DMS53 treated with DMSO at 0.1 percent for 48 hours (cell line): ENCODE results near the gene TNFAIP8L2.

ENCODE experiments used
- DNase-seq: peaks from one replicate; lab custom pipeline; 2025; ENCODE audit not compliant: unreplicated experiment; lab: John Stamatoyannopoulos, UW

TNFAIP8L2 gene

DNA sequence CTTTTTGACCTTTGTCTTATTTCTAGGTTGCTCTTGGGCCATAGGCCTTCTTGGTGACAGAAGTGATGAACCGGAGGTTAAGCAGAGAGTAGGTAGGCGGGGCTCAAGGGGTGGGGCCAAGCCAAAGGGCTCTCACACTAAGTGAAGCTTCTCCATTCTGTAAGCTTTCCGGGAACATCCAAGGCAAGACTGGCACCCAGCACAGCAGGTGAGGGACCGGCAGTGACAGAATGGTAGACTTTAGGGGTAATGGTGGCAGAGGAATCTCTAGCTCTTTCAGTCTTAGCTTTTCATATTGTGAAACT, at the start of gene TNFAIP8L2:
Gene TNFAIP8L2 (plus strand): TSS at position 135 of the 305 bp plus-strand sequence. CDS start 2,049 bp downstream, outside the sequence.
- no peak for DNase-seq

DNA sequence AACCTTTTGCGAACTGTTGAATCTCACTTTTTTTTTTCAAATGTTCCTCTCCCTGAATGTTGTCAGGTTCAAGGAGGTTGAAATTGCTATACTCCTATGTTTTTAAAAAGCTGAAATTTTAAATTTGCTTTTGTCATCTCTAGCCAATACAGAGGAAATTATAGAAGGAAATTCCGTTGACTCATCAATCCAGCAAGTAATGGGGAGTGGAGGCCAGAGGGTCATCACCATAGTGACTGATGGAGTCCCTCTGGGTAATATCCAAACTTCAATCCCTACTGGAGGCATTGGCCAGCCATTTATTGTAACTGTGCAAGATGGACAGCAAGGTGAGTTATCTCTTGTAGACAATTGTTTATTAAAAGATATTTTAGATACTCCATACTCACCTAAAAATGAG, 49.6 kb upstream of the TNFAIP8L2 start:
- no peak for DNase-seq

DNA sequence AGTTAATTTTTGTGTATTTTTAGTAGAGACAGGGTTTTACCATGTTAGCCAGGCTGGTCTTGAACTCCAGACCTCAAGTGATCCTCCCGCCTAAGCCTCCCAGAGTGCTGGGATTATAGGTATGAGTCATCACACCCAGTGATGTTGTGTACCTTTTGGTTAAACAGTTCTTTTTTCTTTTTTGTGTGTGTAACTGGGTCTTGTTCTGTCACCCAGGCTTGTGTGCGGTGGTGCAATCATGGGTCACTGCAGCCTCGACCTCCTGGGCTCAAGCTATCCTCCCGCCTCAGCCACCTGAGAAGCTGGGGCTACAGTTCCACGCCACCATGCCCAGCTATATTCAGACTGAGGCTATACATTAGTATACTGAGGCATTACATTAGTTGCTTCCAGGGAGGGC, 48.1 kb upstream of the TNFAIP8L2 start:
- DNase-seq, result no peak

DNA sequence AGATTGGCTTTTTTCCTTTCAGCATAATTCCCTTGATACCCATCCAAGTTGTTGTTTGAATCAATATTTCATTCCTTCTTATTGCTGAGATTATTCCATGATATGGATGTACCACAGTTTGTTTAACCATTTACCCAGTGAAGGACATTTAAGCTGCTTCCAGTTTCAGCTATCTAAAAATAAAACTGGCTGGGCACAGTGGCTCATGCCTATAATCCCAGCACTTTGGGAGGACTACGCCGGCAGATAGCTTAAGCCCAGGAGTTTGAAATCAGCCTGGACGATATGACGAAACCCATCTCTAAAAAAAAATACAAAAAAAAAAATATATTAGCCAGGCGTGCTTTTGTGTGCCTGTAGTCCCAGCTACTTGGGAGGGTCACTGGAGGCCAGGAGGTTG, 42.6 kb upstream of the TNFAIP8L2 start:
- no peak for DNase-seq

DNA sequence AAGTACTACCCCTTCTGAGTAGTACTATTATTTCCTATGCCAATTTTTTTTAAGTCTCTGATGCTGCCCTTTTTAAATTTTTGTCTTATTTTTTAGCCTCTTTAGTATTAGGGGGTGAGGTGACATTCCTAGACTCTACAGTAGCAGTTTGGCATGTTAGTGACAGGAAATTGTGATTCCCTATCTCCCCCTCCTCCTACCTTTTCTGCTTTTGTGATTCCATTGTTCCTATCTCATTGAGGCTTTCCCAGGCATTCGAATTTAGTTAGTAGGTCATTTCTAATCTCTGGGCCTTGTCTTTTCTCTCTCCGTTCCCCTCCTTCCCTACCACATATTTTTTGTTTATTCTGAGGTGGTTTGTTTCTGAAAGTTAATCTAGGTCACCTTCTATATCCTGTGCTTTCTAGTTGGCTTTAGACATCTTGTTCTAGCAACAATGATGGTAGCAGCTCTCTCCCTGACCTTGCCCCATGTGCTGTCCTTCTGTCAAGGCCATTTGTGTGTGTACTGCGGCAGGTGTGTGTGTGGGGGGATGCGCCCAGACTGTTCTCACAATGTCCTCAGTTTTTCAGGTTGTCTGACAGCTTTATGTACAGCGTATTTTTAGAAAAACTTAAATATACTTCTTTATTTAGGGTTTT, 31.6 kb upstream of the TNFAIP8L2 start:
- DNase-seq, result no peak

DNA sequence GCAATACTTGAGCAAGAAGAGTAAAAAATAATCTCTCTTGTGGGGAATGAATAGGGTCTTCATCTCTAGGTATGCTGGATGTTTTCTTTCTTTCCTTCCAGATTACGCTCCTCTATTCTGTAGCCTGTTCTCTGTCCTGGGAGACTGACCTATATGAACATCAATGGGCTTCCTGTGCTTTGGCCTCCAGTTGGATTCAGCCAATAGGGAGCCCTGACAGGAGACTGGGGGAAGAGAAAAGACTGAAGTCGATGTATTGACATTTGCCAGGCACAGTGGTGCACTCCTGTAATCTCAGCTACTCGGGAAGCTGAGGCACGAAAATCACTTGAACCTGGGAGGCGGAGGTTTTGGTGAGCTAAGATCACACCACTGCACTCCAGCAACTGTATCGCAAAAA, 27.6 kb upstream of the TNFAIP8L2 start:
- DNase-seq, result no peak

DNA sequence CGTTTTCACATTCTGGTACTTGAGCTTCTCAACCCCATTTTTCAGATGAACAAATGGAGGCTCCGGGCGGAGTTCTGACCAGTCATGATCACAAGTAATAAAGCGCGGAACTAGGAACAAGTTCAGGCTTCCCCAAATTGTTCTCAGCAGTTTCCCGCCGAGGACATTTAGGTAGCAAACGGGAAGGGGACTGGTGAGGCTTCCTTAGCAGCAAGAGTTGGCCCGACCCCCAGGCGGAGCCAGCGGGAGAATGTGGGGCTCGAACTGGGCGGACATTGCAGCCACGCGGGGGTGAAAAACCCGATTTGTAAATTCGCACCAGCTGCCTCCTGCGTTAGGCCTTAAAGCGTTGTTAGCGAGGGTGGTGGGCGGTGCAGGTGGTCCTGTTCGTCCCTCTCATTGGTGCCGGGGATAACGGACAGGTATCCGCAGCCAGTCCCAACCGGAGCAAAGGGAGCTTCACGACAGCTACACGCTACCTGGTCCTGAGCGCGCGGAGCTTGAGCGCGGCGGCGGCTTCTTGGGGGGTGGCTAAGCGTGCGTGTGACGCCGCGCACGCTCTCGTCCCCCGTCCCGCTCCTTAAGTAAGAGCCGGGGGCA, 25.4 kb upstream of the TNFAIP8L2 start:
- DNase-seq, result peak; percentile 81

DNA sequence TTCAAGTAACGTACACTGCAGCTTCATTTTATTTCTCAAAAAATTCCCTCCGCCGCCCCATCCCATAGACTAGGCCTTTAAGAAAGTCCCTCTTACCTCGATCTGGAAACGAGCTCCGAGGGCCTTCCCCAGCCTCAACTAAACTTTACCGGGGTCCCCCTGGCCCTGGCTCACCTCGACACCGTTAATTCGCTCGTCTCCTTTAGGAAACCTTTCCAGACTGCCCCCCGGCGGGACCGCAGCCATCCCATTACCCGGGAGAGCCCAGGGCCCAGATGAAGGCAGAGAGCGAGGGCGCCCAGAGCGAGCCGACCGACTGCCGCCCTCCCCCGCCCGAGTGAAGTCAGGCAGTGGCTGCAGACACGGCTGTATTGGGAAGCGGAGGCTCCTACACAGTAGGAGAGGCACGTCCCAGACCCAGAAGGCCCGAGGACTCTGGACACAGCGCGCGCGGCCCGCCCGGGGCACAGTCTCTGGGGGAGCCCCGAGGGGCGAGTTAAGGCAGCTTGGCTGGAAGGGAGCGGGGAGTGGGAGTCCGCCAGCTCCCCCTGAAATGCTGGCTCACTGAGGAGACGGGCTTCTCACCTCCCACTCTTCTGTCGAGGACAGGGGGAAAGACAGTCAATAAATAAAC, 24.6 kb upstream of the TNFAIP8L2 start:
- DNase-seq, result peak; percentile 33

DNA sequence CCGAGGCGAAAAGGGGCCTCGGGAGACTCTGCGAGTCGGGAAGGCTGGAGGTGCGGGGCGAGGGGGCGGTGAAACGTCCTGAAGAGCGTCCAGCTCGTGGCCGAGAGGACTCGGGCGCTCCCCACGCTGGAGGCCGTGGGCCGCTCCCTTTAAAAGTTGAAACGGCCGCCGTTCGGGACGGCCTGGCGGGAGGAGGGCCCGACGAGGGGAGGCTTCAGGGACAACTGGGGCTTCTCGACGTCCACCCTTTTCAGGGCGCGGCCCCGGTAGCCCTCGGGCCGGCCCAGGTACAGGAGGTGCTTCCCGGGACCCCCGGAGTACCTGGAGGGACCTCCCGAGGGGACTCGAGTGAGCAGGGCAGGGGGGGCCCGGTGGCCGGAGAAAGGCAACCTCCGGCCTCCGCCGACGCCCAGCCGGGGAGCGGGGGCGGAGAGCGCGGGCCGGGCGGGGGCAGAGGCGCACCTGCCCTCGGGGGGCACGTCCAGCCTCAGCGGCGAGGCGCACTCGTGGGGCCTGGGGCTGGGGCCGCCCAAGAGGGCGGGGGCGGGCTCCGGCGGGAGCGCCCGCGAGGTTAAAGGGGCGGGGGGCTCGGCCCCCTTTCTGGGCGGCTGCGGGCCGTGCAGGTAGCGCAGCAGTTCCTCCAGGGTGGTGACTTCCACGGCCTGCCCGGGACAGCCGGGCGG, 24.0 kb upstream of the TNFAIP8L2 start:
- no peak for DNase-seq

DNA sequence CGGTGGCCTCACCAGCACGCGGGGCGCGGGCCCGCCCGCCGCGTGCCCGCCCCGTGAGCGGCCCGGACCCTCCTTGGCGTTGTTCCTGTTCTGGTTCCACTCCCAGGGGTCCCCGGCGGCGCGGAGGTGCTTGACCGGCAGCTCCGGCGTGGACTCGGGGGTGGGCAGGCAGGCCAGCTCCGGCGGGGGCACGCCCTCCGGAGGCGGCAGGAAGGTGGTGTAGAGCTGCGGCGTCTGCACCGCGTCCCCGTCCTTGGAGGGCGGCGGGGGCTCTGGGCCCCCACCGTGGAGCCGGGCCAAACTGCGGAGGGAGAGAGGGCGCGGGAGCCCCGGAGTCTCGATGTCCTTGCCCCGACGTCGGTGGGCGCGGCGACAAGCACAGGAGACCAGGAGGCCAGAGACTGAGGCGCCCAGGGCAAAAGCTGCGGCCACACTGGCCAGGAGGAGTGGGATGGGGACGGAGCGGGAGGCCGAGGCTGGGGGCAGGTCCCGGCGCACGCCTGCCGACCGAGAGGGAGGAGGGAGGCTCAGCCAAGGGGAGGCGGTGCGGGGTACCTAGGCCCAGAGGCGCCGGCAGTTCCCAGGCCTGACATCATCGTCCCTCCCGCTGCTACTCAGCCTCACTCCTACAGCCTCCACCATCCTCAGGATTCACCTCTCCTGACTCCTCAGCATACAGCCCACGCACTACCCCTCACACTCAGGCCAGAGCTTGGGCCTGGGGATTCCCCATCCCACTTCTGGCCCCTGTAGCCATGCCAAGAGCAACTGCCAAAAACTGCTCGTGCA, 23.2 kb upstream of the TNFAIP8L2 start:
- DNase-seq, result no peak

DNA sequence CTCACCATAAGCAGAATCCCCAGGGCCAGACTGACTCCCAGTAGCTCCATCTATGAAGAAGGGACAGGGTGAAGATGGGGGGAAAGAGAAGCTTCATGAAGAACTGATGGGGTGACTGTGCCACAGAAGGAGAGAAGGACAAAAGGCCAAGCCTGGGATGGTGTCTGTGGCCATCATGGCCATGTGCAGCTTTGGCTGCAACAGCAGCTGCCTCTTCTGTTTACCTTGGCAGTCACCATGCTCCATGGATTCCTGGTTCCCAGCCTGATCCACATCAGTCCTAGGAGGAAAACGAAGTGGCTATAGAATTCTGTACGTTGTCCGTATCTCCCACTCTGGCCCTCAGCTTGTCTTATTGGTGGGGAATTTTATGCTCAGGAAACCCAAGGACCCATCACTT, 22.1 kb upstream of the TNFAIP8L2 start:
- peak; percentile 12 for DNase-seq

DNA sequence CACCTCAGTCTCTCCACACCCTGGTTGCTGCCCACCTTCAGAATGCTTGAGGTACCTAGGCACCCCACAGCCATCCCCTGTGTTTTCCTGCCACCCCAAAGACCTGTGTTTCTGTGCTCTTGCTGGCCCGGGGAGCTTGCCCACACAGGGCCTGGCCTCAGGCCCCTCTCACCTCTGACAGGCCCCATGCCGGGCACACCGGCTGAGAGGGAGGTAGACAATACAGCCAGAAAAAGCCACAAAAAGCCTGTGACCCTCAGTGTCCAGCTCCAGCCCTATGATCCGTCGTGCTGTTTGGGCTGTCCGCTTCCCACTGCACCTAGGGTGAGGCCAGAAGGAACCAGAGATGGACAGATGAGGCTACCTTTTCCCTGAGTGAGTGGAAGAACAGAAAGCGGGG, 21.5 kb upstream of the TNFAIP8L2 start:
- DNase-seq, result no peak

DNA sequence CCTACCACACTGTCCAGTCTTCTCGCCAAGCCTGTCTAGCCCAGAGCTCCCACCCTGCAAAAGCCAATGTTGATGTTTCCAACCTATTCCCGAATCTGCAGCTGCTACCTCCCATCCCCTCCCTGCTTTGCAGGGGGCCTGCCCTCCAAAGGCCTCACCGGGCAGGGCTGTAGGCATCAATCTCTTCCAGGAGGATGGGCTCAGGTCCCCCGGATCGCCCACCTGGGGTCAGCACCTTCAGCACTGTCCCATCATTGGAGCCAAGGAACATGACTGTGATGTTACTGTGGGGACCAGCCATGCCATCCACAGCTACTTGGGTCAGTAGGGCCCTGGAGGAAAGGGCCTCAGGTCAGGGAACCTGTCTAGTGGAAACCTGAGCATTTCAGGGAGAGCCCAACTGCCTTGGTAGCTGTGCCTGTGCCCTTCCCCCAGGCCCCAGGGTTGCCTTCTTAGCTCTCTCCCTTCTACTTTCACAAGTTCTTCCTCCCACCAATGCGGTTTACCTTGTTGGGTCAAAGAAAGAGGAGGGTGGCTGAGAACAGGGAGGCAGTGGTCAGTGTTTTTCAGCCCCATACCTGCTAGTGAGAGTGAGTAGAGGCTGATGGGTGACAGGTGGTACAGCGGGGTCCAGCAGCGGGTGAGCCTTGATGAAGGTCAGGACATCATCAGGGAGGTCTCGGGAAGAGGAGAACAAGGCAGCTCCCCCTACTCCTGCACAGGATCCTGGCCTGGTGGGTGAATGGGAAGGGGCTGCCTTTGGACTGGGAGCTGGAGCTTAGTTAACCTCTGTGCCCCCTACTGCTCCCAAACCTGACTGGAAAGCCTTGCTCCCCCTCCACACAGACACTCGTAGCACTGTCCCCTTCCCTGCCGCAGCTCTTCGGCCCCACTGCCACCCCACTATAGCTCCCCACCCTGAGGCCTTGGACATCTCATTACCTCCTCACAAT, 20.7 kb upstream of the TNFAIP8L2 start:
- DNase-seq, result no peak

DNA sequence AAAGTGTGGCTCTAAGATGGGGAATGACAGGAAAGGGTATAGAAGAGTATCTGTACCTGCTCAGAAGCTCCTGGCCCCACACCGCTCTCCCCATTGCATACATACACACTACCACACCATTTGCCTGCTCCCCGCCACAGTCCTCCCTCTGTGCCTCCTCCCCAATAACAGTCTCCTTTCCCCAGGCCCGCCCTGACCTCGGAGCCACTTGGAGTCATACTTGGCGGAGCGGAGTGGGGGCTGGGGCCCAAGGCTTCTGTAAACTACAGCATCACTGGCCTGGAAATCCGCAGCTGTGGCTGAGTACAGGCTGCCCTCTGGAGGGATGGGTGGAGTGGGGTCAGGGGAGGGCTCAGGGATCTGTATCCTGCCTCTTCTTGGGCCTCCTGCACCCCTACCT, 18.7 kb upstream of the TNFAIP8L2 start:
- DNase-seq, result no peak

DNA sequence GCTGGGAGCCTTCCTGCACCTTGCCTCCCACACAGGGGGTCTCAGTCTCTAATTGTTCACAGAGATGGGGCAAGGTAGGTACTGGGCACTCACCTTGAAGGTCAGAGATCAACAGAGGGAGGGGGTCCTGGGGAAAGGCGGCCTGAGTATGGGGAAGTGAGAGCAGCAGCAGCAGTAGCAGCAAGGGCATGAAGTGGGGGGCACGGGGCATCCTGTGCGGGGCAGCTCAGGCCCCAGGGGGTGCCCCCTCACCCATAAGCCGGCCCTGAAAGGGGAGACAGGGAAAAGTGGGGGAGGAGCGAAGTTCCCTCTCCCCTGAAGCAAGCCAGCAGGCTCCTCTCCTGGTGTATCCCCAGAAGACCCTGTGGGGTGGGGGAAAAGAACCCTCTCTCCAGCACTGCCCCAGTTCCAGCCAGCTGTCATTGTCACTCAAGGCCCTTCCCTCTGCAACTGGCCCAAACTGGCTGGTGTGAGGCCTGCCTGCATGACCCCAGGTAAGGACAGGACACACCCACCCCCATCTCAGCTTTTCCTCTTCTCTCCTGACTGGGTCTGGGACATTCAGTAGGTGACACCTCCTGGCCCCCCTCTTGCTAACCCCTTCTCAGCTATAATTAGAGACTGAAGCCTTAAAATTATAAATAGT, 13.9 kb upstream of the TNFAIP8L2 start:
- DNase-seq, result no peak

DNA sequence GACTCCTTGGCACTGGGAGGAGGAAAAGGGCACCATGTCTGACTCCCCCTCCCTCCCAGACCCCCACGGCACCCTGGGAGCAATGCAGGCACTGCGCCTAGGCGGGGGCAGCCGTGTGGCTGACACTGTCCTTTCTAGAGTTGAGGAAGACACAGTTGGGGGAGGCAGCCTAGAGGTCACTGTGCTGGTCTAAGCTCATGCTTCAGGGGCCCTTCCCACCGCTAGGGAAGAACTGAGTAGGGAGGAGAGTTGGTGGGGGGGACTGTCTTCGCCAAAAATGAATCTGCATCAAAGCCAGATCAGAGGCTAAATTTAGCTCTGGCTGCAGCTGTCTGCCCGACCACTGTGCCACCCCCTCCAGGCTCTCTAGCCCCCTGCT, 13.4 kb upstream of the TNFAIP8L2 start:
- no peak for DNase-seq

DNA sequence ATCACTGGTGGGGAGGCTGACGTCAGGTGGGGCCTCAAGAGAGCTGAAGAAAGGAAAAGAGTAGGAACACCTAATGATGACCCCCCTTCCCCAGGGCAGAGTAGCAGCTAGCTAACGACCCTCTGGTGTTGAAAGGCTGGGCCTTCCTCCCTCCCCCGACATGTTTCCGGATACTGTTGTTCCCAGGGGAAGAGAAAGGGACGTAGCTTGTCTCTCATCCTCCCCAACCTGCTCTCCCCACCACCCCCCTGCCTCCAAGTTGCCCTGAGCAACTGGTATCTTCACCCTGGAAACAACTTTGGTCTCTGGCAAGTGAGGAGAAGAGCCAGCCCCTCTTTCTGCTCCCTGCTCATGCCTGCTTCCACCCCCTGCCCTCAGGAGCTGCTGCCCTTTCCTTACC, 12.5 kb upstream of the TNFAIP8L2 start:
- no peak for DNase-seq

DNA sequence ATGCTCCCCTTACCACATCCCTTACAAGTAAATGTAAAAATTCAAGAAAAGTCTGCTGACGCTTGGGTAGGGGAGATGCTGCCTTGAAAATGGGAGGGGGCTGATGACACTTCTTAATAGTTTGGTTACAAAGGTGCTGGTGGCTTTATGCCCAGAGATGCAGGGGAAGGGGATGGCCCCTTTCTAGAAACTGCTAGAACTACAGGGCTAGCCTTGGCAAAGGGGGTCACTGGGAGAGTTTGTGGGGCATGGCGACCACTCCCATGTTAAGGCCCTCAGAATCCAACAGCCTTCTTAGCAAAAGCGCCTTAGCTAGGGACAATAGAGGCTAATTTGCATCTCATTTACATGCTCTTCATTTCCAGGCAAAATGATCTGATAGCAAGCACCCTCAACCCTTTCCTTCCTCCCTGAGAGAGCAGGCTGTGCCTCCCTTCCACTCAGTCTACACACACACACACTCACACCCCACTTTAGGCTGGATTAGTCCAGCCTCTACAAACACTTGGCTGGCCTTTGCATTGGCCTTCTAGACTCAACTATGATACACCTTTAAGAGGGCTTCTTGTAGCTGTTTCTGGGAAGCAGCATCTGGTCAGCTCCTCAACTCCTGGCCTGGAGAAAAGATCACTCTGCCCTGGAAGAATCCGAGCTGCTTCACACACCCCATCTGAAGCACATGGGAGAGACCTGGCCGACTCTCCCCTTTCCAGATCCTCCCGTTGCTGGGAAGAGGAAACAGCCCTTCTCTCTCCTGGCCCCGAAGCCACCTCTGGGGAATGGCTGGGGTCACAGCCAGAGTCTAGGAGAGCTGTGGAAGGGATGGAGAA, 11.8 kb upstream of the TNFAIP8L2 start:
- DNase-seq, result no peak
